Measurements from ENCODE around the gene PDZK1IP1. TPM values are rescaled to one million over a fixed set of nuclear protein-coding genes. Genes with fewer than 3 reads are reported as not detected.

Gene PDZK1IP1
- total RNA-seq, 2 donors from 2014 or later: not detected

DNA sequence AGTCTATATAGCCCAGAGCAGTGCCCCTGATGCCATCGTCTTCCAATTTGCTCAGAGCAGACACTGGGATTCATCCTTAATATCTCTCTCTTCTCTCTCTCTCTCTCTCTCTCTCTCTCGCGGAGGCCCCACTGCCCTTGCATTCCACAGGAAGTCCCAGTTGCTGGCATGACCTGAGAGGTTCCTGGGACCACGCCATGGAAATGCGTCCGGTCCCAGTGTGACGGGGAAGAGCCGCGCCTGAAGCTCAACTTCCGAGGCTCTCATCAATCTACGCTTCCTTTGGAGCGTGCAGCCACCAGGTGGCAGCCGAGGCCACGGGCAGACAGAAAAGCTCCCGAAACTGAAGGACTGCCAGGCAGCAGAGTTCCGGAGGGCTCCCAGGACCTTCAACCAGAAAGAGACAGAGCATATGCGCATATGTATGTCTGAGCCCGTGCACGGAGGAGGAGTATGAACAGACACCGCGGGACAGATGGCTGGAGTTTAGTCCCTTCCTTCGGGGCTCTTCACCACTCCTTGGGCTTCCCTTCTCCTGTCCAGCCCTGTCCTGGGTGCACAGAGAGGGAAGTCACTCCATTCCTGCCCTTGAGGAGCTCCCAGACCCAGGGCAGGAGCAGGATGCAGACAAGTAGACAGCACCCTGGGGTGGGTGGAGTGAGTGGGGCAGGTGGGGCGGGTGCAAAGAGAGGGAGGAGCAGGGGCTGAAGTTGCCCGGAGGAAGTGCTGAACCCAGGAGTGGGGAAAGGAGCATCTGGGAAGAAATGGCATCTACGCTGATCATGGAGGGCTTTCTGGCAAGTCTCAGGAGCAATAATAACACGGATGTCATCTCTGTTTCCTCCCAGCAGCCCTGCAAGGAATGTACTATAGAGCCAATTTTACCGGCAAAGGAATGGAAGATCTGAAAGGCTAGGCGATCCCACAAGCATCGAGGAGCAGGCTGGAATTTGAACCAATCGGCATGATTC lies 10.5 kb downstream of the PDZK1IP1 start:
- Histone ChIP-seq H3K36me3 (ENCODE audit: control insufficient read depth, insufficient read depth, low read length) (no peaks in the 10 kb centered on the region), H3K27me3 (ENCODE audit: control insufficient read depth, insufficient read depth, low read length, poor library complexity, severe bottlenecking) (peaks cover 19% of the 10 kb centered on the region), H3K9ac (ENCODE audit: extremely low read depth, low read length, poor library complexity, severe bottlenecking) (no peak overlapping the region), H3K9me3 (ENCODE audit: control insufficient read depth, low read length) (no peaks in the 10 kb centered on the region), H3K4me1 (ENCODE audit: control insufficient read depth, insufficient read depth, low read length) (no peaks in the 10 kb centered on the region), H3K4me3 (ENCODE audit: low read length) (peak overlapping the region; percentile 74), H3K27ac (ENCODE audit: low read depth, low read length) (no peak overlapping the region)
- H3K27ac Mint-ChIP-seq: peak overlapping the region; percentile 85
- H3K4me1 Mint-ChIP-seq: peaks cover 10% of the 10 kb centered on the region
- DNase-seq: peak; percentile 98
- no peaks in the 10 kb centered on the region for H3K9me3 Mint-ChIP-seq
- no peaks in the 10 kb centered on the region for H3K36me3 Mint-ChIP-seq (ENCODE audit: low read depth)
- H3K4me3 Mint-ChIP-seq: peak overlapping the region; percentile 56
- TF ChIP-seq, protein P1, sequence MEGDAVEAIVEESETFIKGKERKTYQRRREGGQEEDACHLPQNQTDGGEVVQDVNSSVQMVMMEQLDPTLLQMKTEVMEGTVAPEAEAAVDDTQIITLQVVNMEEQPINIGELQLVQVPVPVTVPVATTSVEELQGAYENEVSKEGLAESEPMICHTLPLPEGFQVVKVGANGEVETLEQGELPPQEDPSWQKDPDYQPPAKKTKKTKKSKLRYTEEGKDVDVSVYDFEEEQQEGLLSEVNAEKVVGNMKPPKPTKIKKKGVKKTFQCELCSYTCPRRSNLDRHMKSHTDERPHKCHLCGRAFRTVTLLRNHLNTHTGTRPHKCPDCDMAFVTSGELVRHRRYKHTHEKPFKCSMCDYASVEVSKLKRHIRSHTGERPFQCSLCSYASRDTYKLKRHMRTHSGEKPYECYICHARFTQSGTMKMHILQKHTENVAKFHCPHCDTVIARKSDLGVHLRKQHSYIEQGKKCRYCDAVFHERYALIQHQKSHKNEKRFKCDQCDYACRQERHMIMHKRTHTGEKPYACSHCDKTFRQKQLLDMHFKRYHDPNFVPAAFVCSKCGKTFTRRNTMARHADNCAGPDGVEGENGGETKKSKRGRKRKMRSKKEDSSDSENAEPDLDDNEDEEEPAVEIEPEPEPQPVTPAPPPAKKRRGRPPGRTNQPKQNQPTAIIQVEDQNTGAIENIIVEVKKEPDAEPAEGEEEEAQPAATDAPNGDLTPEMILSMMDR (conservative IDR thresholded peaks at IDR 0.05): peak; percentile 96
- WGBS, 2 experiments (ENCODE audit: insufficient coverage in 1 of 2, insufficient read length in 1 of 2): 20 to 57% methylated on average over 8 to 30 of the region's 30 CpGs
- peaks cover 42% of the 10 kb centered on the region for H3K27me3 Mint-ChIP-seq (ENCODE audit: insufficient read depth)

- no peaks in the 10 kb centered on the region for H3K9me3 Mint-ChIP-seq
- TF ChIP-seq, protein P1 (conservative IDR thresholded peaks at IDR 0.05): no peak
- Histone ChIP-seq H3K4me1 (ENCODE audit: control insufficient read depth, insufficient read depth, low read length) (no peaks in the 10 kb centered on the region), H3K36me3 (ENCODE audit: control insufficient read depth, insufficient read depth, low read length) (no peaks in the 10 kb centered on the region), H3K9ac (ENCODE audit: extremely low read depth, low read length, poor library complexity, severe bottlenecking) (no peak overlapping the region), H3K9me3 (ENCODE audit: control insufficient read depth, low read length) (no peaks in the 10 kb centered on the region), H3K4me3 (ENCODE audit: low read length) (peak overlapping the region; percentile 65), H3K27me3 (ENCODE audit: control insufficient read depth, insufficient read depth, low read length, poor library complexity, severe bottlenecking) (peaks cover 19% of the 10 kb centered on the region), H3K27ac (ENCODE audit: low read depth, low read length) (no peak overlapping the region)
- peak overlapping the region; percentile 56 for H3K4me3 Mint-ChIP-seq
- peak overlapping the region; percentile 85 for H3K27ac Mint-ChIP-seq
- H3K27me3 Mint-ChIP-seq (ENCODE audit: insufficient read depth): peaks cover 37% of the 10 kb centered on the region
- WGBS, 2 experiments (ENCODE audit: insufficient coverage in 1 of 2, insufficient read length in 1 of 2): 89 to 96% methylated on average over 7 to 8 of the region's 8 CpGs
- H3K36me3 Mint-ChIP-seq (ENCODE audit: low read depth): no peaks in the 10 kb centered on the region
- H3K4me1 Mint-ChIP-seq: peaks cover 10% of the 10 kb centered on the region
- DNase-seq: no peak
Observed at GRCh38 chr1:47178654-47179016, 11.2 kb downstream of the PDZK1IP1 start.

DNA sequence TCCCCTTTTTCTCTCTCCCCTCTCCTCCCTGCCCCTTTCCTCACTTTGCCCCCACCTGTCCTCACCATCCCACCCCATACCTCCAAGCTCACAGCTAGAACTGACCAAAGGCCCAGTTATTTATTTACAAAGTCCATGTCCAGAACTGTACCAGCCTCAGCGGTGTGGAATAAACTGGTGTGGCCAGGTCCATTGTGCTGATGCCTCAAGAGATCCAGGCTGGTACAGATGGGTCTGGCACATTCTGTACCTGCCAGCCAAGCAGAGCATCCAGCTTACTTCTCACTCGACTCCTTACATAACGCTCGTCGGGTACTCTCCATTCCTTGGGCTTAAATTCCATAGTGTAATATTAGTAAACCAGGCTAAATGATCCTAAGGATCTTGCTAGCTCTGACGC lies 11.8 kb downstream of the PDZK1IP1 start:
- H3K4me3 Mint-ChIP-seq: no peak overlapping the region
- H3K27me3 Mint-ChIP-seq (ENCODE audit: insufficient read depth): peaks cover 37% of the 10 kb centered on the region
- no peak overlapping the region for H3K9ac ChIP-seq (ENCODE audit: extremely low read depth, low read length, poor library complexity, severe bottlenecking)
- no peaks in the 10 kb centered on the region for H3K36me3 ChIP-seq (ENCODE audit: control insufficient read depth, insufficient read depth, low read length)
- H3K36me3 Mint-ChIP-seq (ENCODE audit: low read depth): no peaks in the 10 kb centered on the region
- peaks cover 19% of the 10 kb centered on the region for H3K27me3 ChIP-seq (ENCODE audit: control insufficient read depth, insufficient read depth, low read length, poor library complexity, severe bottlenecking)
- DNase-seq: no peak
- peaks cover 2% of the 10 kb centered on the region for H3K9me3 Mint-ChIP-seq
- H3K27ac ChIP-seq (ENCODE audit: low read depth, low read length): no peak overlapping the region
- no peaks in the 10 kb centered on the region for H3K9me3 ChIP-seq (ENCODE audit: control insufficient read depth, low read length)
- H3K4me1 Mint-ChIP-seq: peaks cover 10% of the 10 kb centered on the region
- 97% methylated on average over 3 to 6 of the region's 6 CpGs for WGBS, 2 experiments (ENCODE audit: insufficient coverage in 1 of 2, insufficient read length in 1 of 2)
- no peaks in the 10 kb centered on the region for H3K4me1 ChIP-seq (ENCODE audit: control insufficient read depth, insufficient read depth, low read length)
- H3K4me3 ChIP-seq (ENCODE audit: low read length): no peak overlapping the region
- TF ChIP-seq, protein P1 (conservative IDR thresholded peaks at IDR 0.05): no peak
- H3K27ac Mint-ChIP-seq: no peak overlapping the region
